Thyroid gland (tissue), 4 donors: Measurements from ENCODE around the gene OLFM1. TPM values are rescaled to one million over a fixed set of nuclear protein-coding genes. Genes with fewer than 3 reads are reported as not detected.

ENCODE experiments used
- DNase-seq, 2 donors: peaks; one replicate each; pipeline ENCODE4 v3.0.0-alpha.2; 2019
- H3K27ac ChIP-seq, 3 donors: fragments of 200-600 bp; sonication (generic); 1 replicate in 2 of 3; 2 replicates in 1 of 3; pipeline ENCODE4 v1.5.1; 2016 to 2019; ENCODE audit warnings: mild to moderate bottlenecking in 1 of 3, moderate library complexity in 1 of 3
- H3K27me3 ChIP-seq: fragments of 200-600 bp; sonication (generic); one replicate; pipeline ENCODE4 v1.5.1; 2019
- H3K36me3 ChIP-seq, 2 donors: fragments of 200-600 bp; sonication (generic); one replicate each; pipeline ENCODE4 v1.5.1; 2016 to 2019
- H3K4me1 ChIP-seq, 2 donors: fragments of 200-600 bp; sonication (generic); one replicate each; pipeline ENCODE4 v1.5.1; 2017 to 2019
- H3K4me3 ChIP-seq, 3 donors: fragments of 200-600 bp; sonication (generic); replicated peaks in 1 of 3; 1 replicate in 2 of 3; 2 replicates in 1 of 3; pipeline ENCODE4 v1.5.1; 2016; ENCODE audit warnings: mild to moderate bottlenecking in 1 of 3
- H3K9me3 ChIP-seq: fragments of 200-600 bp; sonication (generic); one replicate; pipeline ENCODE4 v1.5.1; 2017
- POLR2A ChIP-seq, 2 donors: fragments of 450-650 bp; IDR thresholded peaks; one replicate each; pipeline ENCODE4 v1.6.1; 2017; ENCODE audit warnings: antibody characterized with exemption in 2 of 2, mild to moderate bottlenecking in 2 of 2, moderate library complexity in 1 of 2
- WGBS, 2 donors: methylation state at CpG; one replicate each; pipeline ENCODE4 v1.1.5; 2017; 5-methylcytosine and 5-hydroxymethylcytosine counted together
- intact Hi-C: fragments of 100-400 bp; cut with DNase I; formaldehyde crosslinking; loops from one replicate; pipeline ENCODE4 v1.15.1; 2023
- total RNA-seq, 4 donors: library from RNA; depleted of rRNA; stranded (reverse); fragments of >200 nt; gene quantifications; one replicate each; pipeline ENCODE4 v1.2.3, GENCODE V29; 2016
- TF ChIP-seq, protein P1 (sequence below), 6 experiments: fragments of 200-600 bp in 3 of 6; fragments of 450-650 bp in 3 of 6; sonication (generic) in 3 of 6; IDR thresholded peaks; one replicate each; pipeline ENCODE4 v1.5.1; 2016 to 2019; ENCODE audit warnings: antibody characterized with exemption in 6 of 6, mild to moderate bottlenecking in 2 of 6, inconsistent platforms in 1 of 6, moderate library complexity in 1 of 6

Gene OLFM1
- total RNA-seq, 4 donors from 2014 or later: 7.2 to 25.8 (median 17.4) TPM

DNA sequence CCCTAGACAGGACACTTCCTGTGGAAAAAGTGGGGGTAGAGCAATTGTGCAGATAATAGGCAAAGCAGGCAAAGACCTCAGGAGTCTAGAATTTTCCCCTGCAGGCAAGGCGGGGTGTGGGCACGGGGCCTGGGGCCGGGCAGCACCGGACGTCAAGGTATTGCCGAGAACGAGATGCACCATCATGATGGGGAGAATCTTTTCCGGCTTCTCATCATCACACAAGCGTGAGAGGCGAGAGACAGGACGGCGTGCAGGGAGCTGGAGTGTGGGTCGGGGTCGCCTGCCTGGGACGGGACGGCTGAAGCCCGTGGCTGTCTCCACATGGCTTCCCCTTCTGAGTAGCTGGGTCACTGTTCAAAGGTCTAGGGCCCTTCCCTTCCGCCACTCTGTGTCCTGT lies 44.5 kb downstream of the OLFM1 start:
- peaks cover 0 to 8% of the 10 kb centered on the region in 2 donors for H3K4me1 ChIP-seq
- H3K27me3 ChIP-seq: no peaks in the 10 kb centered on the region
- H3K27ac ChIP-seq: no peak overlapping the region
- TF ChIP-seq, protein P1, sequence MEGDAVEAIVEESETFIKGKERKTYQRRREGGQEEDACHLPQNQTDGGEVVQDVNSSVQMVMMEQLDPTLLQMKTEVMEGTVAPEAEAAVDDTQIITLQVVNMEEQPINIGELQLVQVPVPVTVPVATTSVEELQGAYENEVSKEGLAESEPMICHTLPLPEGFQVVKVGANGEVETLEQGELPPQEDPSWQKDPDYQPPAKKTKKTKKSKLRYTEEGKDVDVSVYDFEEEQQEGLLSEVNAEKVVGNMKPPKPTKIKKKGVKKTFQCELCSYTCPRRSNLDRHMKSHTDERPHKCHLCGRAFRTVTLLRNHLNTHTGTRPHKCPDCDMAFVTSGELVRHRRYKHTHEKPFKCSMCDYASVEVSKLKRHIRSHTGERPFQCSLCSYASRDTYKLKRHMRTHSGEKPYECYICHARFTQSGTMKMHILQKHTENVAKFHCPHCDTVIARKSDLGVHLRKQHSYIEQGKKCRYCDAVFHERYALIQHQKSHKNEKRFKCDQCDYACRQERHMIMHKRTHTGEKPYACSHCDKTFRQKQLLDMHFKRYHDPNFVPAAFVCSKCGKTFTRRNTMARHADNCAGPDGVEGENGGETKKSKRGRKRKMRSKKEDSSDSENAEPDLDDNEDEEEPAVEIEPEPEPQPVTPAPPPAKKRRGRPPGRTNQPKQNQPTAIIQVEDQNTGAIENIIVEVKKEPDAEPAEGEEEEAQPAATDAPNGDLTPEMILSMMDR (IDR thresholded peaks at IDR 0.05): no peak
- TF ChIP-seq POLR2A (IDR thresholded peaks at IDR 0.05): no peak
- no peaks in the 10 kb centered on the region for H3K36me3 ChIP-seq
- no peak overlapping the region for H3K4me3 ChIP-seq
- H3K9me3 ChIP-seq: no peaks in the 10 kb centered on the region
- no peak for DNase-seq
- 90 to 92% methylated on average over 17 to 18 of the region's 18 CpGs for WGBS, 2 donors
- intact Hi-C loops: no loop called here

DNA sequence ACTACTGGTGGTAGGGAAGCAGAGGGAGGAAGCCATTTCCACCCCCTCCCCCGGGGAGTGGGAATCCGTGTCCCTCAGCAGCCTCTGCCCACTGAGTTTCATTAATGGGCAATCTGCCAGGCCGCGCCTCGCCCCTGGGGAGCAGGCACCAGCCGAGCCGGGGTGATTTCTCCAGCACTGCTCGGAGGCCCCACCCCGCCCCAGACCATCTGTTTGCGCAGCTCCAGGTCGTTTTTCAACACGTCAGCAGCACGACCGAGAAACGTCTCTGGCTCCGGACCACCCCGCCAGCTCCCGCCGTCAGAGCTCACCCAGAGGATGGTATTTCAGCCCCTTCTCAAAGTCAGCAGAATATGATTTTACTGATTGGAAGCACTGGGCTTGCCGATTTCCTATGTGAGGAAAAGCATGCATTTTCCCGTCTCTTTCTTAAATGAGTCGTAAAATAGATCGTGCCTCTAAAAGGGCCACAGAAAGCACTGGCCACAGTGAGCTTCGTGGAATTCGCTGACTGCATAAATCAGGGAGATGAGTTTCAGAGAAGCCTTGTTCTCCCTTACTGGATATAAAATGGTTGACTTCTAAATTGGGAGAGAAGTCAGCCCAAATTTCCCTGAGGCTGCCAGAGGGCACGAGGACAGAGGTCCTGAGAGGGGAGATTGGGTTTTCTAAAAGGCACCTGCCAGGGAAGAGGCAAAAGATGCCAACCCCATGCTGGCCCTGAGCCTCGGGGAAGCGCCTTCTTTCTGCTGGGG lies 47.0 kb downstream of the OLFM1 start:
- WGBS, 2 donors: 66 to 80% methylated on average over 17 to 23 of the region's 28 CpGs

DNA sequence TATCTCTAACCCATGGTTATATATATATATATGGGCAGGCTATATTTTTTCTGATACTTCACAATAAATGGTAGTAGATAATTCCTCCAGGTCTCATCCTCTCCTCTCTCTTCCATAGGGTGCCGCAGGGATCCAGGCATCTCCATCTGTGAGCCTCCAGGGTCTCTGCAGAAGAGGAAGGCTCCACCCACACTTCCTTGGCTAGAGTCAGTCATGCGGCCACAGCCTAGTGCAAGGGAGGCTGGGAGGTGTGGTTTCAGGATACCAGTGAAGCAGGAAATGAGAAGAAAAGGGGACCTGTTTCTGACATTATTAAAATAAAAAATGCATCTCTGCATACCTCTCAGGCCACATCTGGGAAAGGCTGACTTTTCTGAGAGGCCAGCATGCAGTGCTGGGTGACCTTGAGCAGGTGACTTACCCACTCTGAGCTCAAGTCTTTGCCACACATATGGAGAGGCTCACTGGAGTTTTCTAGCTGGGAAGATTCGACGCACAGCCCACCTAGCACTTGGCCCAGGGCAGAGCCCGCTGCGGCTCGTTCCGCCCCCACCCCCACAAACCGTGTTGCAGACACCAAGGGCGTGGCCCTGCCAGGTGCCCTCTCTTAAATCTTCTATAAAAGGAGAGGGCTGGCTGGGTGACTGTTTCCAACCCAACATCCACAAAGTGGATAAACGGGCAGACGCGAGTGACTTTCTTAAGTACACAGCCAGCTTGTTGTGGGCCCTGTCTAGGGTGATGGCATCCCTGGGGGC lies 47.9 kb downstream of the OLFM1 start:
- Histone ChIP-seq H3K36me3 (no peaks in the 10 kb centered on the region), H3K27me3 (no peaks in the 10 kb centered on the region), H3K4me3 (no peak overlapping the region), H3K4me1 (peaks cover 0 to 14% of the 10 kb centered on the region in 2 donors), H3K9me3 (no peaks in the 10 kb centered on the region), H3K27ac (no peak overlapping the region)
- TF ChIP-seq, protein P1 (IDR thresholded peaks at IDR 0.05): no peak
- no peak for TF ChIP-seq POLR2A (IDR thresholded peaks at IDR 0.05)
- DNase-seq: no peak
- intact Hi-C loops: no loop called here
- WGBS, 2 donors: 73 to 80% methylated on average over 7 to 13 of the region's 13 CpGs

More for the DNA sequence above, 47.0 kb downstream of the OLFM1 start:
- no peak overlapping the region for H3K4me3 ChIP-seq
- intact Hi-C loops: no loop called here
- TF ChIP-seq, protein P1 (IDR thresholded peaks at IDR 0.05): no peak
- TF ChIP-seq POLR2A (IDR thresholded peaks at IDR 0.05): no peak
- no peaks in the 10 kb centered on the region for H3K27me3 ChIP-seq
- no peak overlapping the region for H3K27ac ChIP-seq
- no peaks in the 10 kb centered on the region for H3K9me3 ChIP-seq
- DNase-seq: no peak
- H3K36me3 ChIP-seq: no peaks in the 10 kb centered on the region
- H3K4me1 ChIP-seq: peaks cover 0 to 14% of the 10 kb centered on the region in 2 donors

DNA sequence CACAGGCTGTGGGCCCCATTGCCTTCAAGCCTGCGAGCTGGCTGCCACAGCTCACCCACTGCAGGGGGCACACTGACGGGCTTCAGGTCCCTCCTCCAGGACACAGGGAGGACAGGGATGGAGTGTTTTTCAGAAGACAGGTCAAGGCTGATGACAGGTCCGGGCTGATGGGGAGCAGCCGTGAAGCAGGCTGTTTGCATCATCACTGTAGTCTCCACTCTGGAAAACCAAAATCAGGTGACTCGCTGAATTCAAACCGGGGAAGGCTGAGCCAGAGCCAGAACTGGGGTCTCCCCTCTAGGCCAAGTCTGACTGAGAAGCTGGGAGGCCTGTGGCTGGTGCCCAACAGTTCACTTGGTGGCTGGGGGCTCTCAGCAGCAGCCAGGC lies 48.5 kb downstream of the OLFM1 start:
- Histone ChIP-seq H3K27me3 (no peaks in the 10 kb centered on the region), H3K9me3 (no peaks in the 10 kb centered on the region), H3K4me1 (peaks cover 0 to 8% of the 10 kb centered on the region in 2 donors), H3K4me3 (no peak overlapping the region), H3K27ac (no peak overlapping the region), H3K36me3 (no peaks in the 10 kb centered on the region)
- intact Hi-C loops: no loop called here
- DNase-seq: no peak
- TF ChIP-seq, protein P1 (IDR thresholded peaks at IDR 0.05): no peak
- TF ChIP-seq POLR2A (IDR thresholded peaks at IDR 0.05): no peak
- 76 to 92% methylated on average over 5 to 6 of the region's 6 CpGs for WGBS, 2 donors

DNA sequence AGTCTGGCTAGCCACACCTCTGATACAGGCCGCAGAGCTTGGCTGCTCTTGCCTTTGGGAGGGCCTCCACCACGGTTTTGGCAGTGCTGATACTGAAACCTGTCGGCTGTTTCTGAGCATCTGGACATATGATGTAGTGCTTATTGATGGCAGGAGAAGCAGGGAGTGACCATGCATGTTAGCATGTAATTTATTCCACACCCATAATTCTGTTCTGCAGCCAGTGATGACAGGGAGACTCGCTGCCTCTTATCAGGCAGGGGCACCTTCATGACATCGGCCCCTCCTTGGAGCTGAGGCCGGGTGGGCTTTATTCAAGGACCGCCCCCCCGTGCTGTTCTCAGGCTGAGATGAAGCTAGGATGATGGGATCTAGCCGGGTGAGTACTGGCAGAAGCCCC lies 49.0 kb downstream of the OLFM1 start:
- 60 to 72% methylated on average over 8 to 9 of the region's 9 CpGs for WGBS, 2 donors
- H3K4me3 ChIP-seq: no peak overlapping the region
- no peaks in the 10 kb centered on the region for H3K36me3 ChIP-seq
- H3K9me3 ChIP-seq: no peaks in the 10 kb centered on the region
- intact Hi-C loops: no loop called here
- DNase-seq: no peak
- TF ChIP-seq POLR2A (IDR thresholded peaks at IDR 0.05): no peak
- TF ChIP-seq, protein P1 (IDR thresholded peaks at IDR 0.05): no peak
- peaks cover 0 to 6% of the 10 kb centered on the region in 2 donors for H3K4me1 ChIP-seq
- H3K27me3 ChIP-seq: no peaks in the 10 kb centered on the region
- no peak overlapping the region for H3K27ac ChIP-seq
